Liver (tissue), 3 donors: ENCODE results near the gene KIN.
"Not testable (repeated sequence)": the region's sequence is repeated elsewhere in the genome, so short reads cannot be mapped to it uniquely, and the experiment has no call there.

Experiments
- CTCF ChIP-seq: fragments of 150-350 bp; IDR thresholded peaks from 2 replicates; pipeline ENCODE4 v1.5.1; 2017; ENCODE audit warnings: improper control_type of control experiment, low read depth, low read length; ENCODE audit not compliant: missing input control
- TAF1 ChIP-seq: conservative IDR thresholded peaks from 2 replicates; pipeline ENCODE4 v1.6.1; 2016; ENCODE audit warnings: antibody characterized with exemption, mild to moderate bottlenecking
- TF ChIP-seq, protein P1 (sequence below): IDR thresholded peaks from 2 replicates; pipeline ENCODE4 v1.6.1; 2016; ENCODE audit warnings: antibody characterized with exemption, mild to moderate bottlenecking
- donor health status: healthy.
- donor health status: healthy.

DNA sequence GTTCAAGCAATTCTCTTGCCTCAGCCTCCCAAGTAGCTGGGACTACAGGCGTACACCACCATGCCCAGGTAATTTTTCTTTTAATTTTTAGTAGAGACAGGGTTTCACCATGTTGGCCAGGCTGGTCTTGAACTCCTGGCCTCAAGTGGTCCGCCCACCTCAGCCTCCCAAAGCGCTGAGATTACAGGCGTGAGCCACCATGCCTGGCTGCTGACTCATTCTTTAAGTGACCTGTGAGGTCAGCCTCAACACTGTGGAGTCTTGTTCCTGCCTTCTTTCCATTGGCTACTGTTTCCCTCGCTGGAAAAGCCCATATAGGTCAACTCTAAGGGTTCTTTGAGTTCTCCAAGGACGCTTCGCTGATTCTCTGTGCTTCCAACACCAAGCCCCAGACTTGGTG lies 39.2 kb downstream of the KIN start:
- not testable (repeated sequence) for TF ChIP-seq CTCF, TAF1
- TF ChIP-seq, protein P1, sequence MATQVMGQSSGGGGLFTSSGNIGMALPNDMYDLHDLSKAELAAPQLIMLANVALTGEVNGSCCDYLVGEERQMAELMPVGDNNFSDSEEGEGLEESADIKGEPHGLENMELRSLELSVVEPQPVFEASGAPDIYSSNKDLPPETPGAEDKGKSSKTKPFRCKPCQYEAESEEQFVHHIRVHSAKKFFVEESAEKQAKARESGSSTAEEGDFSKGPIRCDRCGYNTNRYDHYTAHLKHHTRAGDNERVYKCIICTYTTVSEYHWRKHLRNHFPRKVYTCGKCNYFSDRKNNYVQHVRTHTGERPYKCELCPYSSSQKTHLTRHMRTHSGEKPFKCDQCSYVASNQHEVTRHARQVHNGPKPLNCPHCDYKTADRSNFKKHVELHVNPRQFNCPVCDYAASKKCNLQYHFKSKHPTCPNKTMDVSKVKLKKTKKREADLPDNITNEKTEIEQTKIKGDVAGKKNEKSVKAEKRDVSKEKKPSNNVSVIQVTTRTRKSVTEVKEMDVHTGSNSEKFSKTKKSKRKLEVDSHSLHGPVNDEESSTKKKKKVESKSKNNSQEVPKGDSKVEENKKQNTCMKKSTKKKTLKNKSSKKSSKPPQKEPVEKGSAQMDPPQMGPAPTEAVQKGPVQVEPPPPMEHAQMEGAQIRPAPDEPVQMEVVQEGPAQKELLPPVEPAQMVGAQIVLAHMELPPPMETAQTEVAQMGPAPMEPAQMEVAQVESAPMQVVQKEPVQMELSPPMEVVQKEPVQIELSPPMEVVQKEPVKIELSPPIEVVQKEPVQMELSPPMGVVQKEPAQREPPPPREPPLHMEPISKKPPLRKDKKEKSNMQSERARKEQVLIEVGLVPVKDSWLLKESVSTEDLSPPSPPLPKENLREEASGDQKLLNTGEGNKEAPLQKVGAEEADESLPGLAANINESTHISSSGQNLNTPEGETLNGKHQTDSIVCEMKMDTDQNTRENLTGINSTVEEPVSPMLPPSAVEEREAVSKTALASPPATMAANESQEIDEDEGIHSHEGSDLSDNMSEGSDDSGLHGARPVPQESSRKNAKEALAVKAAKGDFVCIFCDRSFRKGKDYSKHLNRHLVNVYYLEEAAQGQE, result not testable (repeated sequence)
